Frontal cortex (tissue), 4 donors: ENCODE measurements around the gene ELAVL3. TPM values are rescaled to one million over a fixed set of nuclear protein-coding genes. Genes with fewer than 3 reads are reported as not detected.

Experiments used
- DNase-seq, 2 donors: peaks; one replicate each; pipeline ENCODE4 v3.0.0; 2012; ENCODE audit warnings: low spot score in 2 of 2
- FAIRE-seq: peaks from 2 replicates; lab custom pipeline; 2012; peaks lifted over from hg19 to GRCh38; lab: Jason Lieb, UNC
- total RNA-seq: library from RNA; depleted of rRNA; stranded (reverse); fragments of >200 nt; gene quantifications from one replicate; pipeline ENCODE4 v1.2.3, GENCODE V29; 2014
- donor health status: control.
- donor health status: control.
- donor health status: control.

The ELAVL3 gene
- total RNA-seq: 98.2 TPM

- DNase-seq (peak; percentile 89 to 97), FAIRE-seq (no peak)
These were observed at the start of gene ELAVL3 for GRCh38 chr19:11480715-11481533. TSS of gene ELAVL3 (minus strand) at chr19:11481046. CDS start at chr19:11480608, 438 bp downstream.

- no peak for FAIRE-seq
These were observed 49.6 kb upstream of the ELAVL3 start for GRCh38 chr19:11530432-11530831.

GRCh38 chr19:11528551-11529341 is 47.9 kb upstream of the ELAVL3 start, which contains the start of gene ECSIT:
TSS of gene ECSIT (minus strand) at chr19:11529134. CDS start at chr19:11519170, 9,964 bp downstream.
- FAIRE-seq (no peak), DNase-seq (peak; percentile 90 to 94)

More at GRCh38 chr19:11530432-11530831, 49.6 kb upstream of the ELAVL3 start:
- peak; percentile 83 to 84 for DNase-seq

- no peak for FAIRE-seq
- DNase-seq: no peak
These were observed 38.3 kb upstream of the ELAVL3 start for GRCh38 chr19:11519138-11519537.

GRCh38 chr19:11513946-11514345 is 33.1 kb upstream of the ELAVL3 start:
- no peak for DNase-seq
- no peak for FAIRE-seq

DNA sequence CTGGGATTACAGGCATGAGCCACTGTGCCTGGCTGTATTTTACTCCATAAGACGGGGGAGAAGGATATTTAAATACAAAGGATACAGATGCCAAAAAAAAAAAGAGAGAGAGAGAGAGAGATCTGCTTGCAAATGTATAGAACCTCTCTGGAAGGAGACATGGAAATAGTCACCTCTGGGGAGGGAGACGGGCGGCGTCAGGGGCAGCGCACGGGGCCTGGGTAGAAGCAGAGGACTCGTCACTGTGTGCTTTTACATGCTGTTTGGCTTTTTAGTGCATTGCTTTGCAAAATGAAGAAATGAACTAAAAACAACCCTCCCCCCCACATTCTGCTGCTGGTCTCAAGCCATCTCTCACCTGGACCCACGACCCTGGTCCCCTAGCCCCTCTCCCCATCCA is 29.6 kb upstream of the ELAVL3 start:
- no peak for DNase-seq
- FAIRE-seq: no peak

DNA sequence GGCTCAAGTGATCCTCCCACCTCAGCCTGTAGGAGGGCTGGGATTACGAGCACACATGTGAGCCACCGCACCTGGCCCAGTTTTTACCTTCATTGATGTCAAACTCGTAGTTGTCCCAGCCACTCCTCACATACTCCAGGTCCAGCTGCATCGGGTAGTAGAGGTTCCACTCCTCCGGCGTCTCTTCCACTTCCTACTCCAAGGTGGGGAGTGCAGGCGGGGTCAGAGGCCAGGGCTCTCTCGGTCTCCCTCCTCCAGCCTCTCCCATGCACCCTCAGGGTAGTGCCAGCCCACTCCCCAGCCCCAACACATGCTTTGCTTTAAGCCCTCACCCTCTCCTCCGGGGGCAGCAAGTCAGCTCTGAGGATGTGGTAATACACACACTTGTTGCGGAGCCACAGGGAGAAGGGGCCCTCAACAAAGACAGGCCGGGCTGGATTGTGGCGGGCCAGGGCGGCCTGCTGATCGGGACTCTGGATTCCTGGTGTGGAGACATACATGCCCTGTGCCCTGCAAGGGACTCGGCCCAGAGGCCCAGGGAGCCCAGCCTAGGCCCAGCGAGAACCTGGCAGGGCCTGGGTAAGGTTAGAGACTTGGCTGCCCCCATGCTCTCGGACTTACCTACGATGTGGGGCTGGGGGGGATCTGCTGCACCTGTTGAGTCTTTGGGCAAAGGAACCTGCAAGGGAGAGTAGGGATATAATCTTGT is 26.7 kb upstream of the ELAVL3 start:
- FAIRE-seq (no peak), DNase-seq (no peak)

GRCh38 chr19:11506967-11507366 is 26.1 kb upstream of the ELAVL3 start:
- FAIRE-seq (no peak), DNase-seq (no peak)

DNA sequence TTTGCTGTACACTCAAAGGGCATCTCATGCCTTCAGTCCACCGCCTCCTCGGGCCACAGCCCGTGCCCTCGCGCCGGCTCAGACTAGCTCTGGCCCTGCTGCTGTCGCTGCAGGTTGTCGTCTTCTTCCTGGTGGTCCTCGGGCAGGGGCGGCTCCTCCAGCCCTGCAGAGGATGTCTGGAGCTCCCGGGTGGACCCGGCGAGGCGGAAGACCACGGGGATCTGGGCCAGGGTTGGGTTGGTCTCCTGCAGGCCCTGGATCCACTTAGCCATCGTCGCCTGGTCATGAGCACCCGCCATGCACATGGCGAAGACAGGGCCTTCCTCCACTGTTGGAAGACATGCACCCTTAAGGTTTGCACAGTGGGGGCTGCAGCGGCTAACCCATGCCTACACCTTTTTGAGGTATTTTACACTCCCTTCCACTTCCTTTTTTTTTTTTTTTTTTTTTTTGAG is 25.3 kb upstream of the ELAVL3 start:
- FAIRE-seq: no peak
- DNase-seq: no peak

DNA sequence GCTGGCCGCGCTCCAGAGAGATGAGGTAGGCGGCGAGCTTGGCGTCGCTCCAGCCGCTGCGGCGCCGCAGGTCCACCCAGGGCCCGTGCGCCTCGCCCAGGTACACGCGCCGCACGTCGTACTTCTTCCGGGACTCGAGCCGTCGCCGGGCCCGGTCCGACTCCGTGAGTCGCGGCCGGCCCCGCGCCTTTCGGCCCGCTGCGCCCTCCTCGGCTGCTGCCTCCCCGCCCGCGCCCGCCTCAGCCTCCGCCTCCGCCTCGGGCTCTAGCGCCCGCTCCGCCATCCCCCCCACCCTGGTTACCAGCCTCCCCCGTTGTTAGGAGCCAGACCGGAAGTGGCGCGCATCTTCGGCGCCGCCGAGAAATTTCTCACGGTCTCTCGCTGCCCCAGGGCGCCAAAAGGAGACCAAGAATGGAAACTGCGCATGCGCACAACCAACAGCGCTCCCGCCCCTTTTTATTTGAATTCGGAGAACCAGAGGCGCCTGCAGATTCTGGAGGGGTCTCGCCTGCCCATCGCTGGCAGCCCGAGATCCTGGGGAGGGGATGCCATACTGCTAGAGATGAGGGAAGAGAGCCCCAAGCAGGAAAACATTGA is 24.8 kb upstream of the ELAVL3 start, which contains the start of gene ZNF653:
ZNF653 (minus strand) TSS at position 336 of the 597 bp plus-strand sequence; CDS start at position 283, 53 bp downstream.
- no peak for FAIRE-seq
- DNase-seq: peak; percentile 97 to 98

DNA sequence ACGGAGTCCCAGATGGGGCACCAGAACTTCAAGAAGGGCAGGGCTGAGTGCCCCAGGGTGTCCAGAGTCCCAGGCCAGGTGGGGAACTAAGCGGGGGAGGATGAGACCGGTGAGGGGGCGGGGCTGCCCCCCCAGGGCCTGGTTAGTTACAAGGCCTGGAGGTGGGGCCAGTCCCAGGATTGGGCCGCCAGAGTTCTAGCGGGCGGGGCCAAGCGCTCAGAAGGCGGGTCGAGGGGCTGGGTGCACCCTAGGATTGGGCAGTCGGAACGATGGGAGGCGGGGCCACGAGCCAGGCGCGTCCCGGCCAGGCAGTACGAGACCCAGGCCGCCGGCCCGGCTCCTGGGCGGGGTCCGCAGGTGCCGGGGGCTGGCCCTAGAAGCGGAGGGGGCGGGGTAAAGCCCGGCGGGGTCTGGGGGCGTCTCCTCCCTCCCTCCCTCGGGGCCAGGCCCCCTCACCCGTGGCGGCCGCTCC is 24.2 kb upstream of the ELAVL3 start:
- FAIRE-seq: no peak
- peak; percentile 96 to 99 for DNase-seq

- DNase-seq (no peak), FAIRE-seq (no peak)
These were observed 23.7 kb upstream of the ELAVL3 start for GRCh38 chr19:11504502-11505031.

DNA sequence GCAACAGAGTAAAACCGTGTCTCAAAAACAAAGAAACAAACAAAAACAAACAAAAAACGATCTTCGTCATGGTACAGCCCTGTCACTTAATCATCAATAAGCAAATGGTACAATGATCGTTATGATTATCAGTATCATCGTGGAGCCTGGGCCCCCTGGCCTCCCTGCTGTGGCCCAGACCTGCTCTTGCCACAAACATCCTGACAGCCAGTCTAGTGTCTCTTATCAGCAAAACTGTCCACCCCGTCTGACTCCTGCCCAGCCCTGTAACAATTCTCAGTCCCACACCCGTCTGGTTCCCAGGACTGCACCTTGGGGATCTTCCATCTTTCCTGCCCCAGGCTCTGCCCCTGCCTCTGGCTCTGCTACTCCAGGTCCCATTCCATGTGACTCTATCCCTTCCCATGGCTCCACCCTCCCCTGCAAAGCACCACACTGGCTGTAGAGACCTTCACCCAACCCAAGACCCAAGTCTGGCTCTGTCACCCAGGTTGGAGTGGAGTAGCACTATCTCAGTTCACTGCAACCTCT is 19.1 kb upstream of the ELAVL3 start:
- DNase-seq: no peak
- no peak for FAIRE-seq

GRCh38 chr19:11499220-11499726 is 18.4 kb upstream of the ELAVL3 start:
- FAIRE-seq: no peak
- DNase-seq: no peak

DNA sequence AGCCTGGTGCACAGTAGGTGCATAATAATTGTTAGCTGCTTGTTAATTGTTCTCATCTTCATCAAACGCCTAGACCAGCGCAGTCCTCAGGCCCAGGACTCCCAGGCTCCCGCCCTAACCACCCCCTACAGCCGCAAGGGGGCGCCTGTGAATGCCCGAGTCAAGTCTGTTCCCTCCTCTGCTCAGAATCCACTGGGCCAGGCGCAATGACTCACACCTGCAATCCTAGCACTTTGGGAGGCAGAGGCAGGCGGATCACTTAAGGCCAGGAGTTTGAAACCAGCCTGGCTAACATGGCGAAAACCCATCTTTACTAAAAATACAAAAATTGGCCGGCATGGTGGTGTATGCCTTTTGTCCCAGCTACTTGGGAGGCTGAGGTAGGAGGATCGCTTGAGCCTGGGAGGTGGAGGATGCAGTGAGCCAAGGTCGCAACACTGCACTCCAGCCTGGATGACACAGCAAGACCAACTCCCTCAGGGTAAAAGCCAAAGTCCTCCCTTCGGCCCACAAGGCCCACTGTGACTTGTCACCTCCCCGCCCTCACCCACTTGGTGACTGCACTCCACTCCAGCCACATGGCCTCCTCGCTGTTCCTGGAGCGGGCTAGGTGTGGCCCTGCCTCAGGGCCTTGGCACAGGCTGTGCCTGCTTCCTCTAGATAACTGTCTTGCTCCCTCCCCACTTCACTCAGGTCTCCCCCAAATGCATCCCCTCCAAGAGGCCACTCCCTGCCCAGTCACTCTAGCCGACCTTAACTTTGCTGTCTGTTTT is 15.7 kb upstream of the ELAVL3 start:
- DNase-seq (peak in 1 of 2 donors; percentile 60), FAIRE-seq (no peak)

DNA sequence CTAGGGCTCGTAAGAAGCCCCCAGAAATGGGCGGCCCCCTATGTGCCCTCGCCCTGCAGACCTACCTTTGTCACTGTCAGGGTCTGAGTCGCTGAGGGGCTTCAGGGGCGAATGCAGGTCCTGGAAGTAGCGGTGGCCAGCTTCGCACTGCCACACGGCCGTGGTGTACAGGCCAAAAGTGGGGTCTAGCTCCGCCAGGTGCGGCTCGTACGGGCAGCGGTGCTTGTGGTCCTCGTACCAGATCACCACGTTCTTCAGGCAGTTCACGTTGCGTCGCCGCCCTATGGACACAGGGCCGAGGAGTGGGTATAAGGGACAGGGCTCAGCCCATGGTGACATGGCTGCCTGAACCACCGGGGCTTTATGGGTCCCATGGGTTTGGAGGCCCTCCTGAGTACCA is 15.0 kb upstream of the ELAVL3 start:
- DNase-seq (no peak), FAIRE-seq (no peak)

- DNase-seq (no peak), FAIRE-seq (no peak)
These were observed 14.6 kb upstream of the ELAVL3 start for GRCh38 chr19:11495481-11495880.
